ENCODE measurements around the gene PPP3CA. TPM values are rescaled to one million over a fixed set of nuclear protein-coding genes. Genes with fewer than 3 reads are reported as not detected.

The PPP3CA gene
- total and polyA plus RNA-seq, 2 of the 13 experiments (the other 11 are each of a cell fraction or from before 2014, with no cell fraction given): 4.8 to 13.2 TPM

- no peak for ATAC-seq
- in situ Hi-C loops (cut with HindIII; ENCODE audit: extremely low pct_ligation_motif_present, low pct_unique_long_range_greater_than_20kb) (loop anchor here (10.0 kb wide), 1 partner anchor 154 kb away; the partner anchor contains the start of gene PPP3CA), intact Hi-C loops (cut with micrococcal nuclease; ENCODE audit: unreplicated experiment) (no loop called here)
- POLR2A ChIA-PET: no interaction called here
- H3K36me3 ChIP-seq (replicated peaks in 1 of 2; ENCODE audit: control insufficient read depth in 1 of 2, insufficient read depth in 2 of 2, low read length in 2 of 2): no peaks in the 10 kb centered on the region
- H3K4me1 ChIP-seq (ENCODE audit: insufficient read depth, low read length): peaks cover 41% of the 10 kb centered on the region
- no peaks in the 10 kb centered on the region for H4K20me1 ChIP-seq (ENCODE audit: insufficient read depth, low read length)
- CTCF ChIA-PET (ENCODE audit: low intra/inter-chr PET ratio, low total read pairs): no interaction called here
- H3K4me2 ChIP-seq (ENCODE audit: low read depth, low read length): no peak overlapping the region
- no peak for DNase-seq (ENCODE audit: low spot score)
- BruUV-seq (replicated peaks): no TSS peak
- H3K4me3 ChIP-seq (replicated peaks in 1 of 3; ENCODE audit: insufficient read depth in 1 of 3, low read depth in 2 of 3, low read length in 3 of 3): no peak overlapping the region
- no peak overlapping the region for H3K9ac ChIP-seq (ENCODE audit: insufficient read depth, low read depth, low read length)
- H3K9me3 ChIP-seq (ENCODE audit: low read length): no peaks in the 10 kb centered on the region
- no peak overlapping the region for H3K27ac ChIP-seq (ENCODE audit: extremely low read length, insufficient read depth, low read length)
- no peaks in the 10 kb centered on the region for H3K79me2 ChIP-seq (ENCODE audit: insufficient read depth, low read length)
- WGBS (ENCODE audit: low lambda C conversion rate): 97% methylated on average over 3 of the region's 3 CpGs
- no peaks in the 10 kb centered on the region for H3K27me3 ChIP-seq (ENCODE audit: control insufficient read depth in 1 of 2, insufficient read depth in 2 of 2, low read length in 2 of 2)
- no peak for TF ChIP-seq ZMAT5 (CRISPR knock-in tag; IDR thresholded peaks at IDR 0.05; ENCODE audit: borderline replicate concordance, low read depth)
- no peak for TF ChIP-seq CENPT (CRISPR knock-in tag; IDR thresholded peaks at IDR 0.05; ENCODE audit: low read depth)
- TF ChIP-seq NFYB (CRISPR knock-in tag; IDR thresholded peaks at IDR 0.05): no peak
- TF ChIP-seq, protein P1, sequence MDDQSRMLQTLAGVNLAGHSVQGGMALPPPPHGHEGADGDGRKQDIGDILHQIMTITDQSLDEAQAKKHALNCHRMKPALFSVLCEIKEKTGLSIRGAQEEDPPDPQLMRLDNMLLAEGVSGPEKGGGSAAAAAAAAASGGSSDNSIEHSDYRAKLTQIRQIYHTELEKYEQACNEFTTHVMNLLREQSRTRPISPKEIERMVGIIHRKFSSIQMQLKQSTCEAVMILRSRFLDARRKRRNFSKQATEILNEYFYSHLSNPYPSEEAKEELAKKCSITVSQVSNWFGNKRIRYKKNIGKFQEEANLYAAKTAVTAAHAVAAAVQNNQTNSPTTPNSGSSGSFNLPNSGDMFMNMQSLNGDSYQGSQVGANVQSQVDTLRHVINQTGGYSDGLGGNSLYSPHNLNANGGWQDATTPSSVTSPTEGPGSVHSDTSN (CRISPR knock-in tag; IDR thresholded peaks at IDR 0.05; ENCODE audit: borderline replicate concordance): no peak
- no peak for TF ChIP-seq ZSCAN31 (CRISPR knock-in tag; IDR thresholded peaks at IDR 0.05; ENCODE audit: low read depth)
- no peak for TF ChIP-seq ZNF609 (CRISPR knock-in tag; IDR thresholded peaks at IDR 0.05; ENCODE audit: borderline replicate concordance)
- no peak for TF ChIP-seq MIER2 (CRISPR knock-in tag; IDR thresholded peaks at IDR 0.05)
- no peak for TF ChIP-seq JUN (CRISPR knock-in tag; IDR thresholded peaks at IDR 0.05)
- TF ChIP-seq ZNF275 (CRISPR knock-in tag; IDR thresholded peaks at IDR 0.05; ENCODE audit: borderline replicate concordance): no peak
- no peak for TF ChIP-seq ZNF20 (CRISPR knock-in tag; IDR thresholded peaks at IDR 0.05)
- TF ChIP-seq MED13 (CRISPR knock-in tag; IDR thresholded peaks at IDR 0.05): no peak
- no peak for TF ChIP-seq ZNF12 (CRISPR knock-in tag; IDR thresholded peaks at IDR 0.05)
- TF ChIP-seq MAZ (IDR thresholded peaks at IDR 0.05; ENCODE audit: borderline replicate concordance, low read depth, low read length): no peak
- no peak for TF ChIP-seq MAZ (CRISPR knock-in tag; IDR thresholded peaks at IDR 0.05; ENCODE audit: low read depth)
- TF ChIP-seq NBN (conservative IDR thresholded peaks at IDR 0.05): no peak
- no peak for TF ChIP-seq KDM4B (CRISPR knock-in tag; IDR thresholded peaks at IDR 0.05)
- H2AFZ ChIP-seq (ENCODE audit: low read length): no peak overlapping the region
- FAIRE-seq: no peak
Observed at GRCh38 chr4:101190751-101191150, 156.6 kb downstream of the PPP3CA start.
